Measurements from ENCODE around the gene LEP.

LEP gene

DNA sequence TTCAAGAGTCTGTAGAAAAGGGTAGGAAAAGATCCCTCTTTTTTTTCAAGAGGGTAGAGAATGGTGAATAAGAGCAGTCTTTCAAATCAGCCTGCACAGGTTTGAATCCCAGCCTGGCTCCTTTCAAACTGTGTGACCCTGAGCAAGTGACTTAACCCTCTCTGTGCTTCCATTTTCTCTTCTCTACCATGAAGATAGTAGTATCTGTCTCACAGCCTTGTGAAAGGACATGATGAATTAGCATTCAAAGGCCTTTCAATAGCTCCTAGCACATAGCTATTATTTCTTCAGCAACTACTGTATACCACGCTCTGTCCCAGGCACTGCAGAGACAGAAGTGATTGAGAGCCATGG, 25.4 kb downstream of the LEP start:
- TF ChIP-seq, protein P1, sequence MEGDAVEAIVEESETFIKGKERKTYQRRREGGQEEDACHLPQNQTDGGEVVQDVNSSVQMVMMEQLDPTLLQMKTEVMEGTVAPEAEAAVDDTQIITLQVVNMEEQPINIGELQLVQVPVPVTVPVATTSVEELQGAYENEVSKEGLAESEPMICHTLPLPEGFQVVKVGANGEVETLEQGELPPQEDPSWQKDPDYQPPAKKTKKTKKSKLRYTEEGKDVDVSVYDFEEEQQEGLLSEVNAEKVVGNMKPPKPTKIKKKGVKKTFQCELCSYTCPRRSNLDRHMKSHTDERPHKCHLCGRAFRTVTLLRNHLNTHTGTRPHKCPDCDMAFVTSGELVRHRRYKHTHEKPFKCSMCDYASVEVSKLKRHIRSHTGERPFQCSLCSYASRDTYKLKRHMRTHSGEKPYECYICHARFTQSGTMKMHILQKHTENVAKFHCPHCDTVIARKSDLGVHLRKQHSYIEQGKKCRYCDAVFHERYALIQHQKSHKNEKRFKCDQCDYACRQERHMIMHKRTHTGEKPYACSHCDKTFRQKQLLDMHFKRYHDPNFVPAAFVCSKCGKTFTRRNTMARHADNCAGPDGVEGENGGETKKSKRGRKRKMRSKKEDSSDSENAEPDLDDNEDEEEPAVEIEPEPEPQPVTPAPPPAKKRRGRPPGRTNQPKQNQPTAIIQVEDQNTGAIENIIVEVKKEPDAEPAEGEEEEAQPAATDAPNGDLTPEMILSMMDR (IDR thresholded peaks at IDR 0.05; ENCODE audit: unreplicated experiment in 3 of 3), result no peak
- peaks cover 48% of the 10 kb centered on the region for H3K4me1 Mint-ChIP-seq
- peaks cover 4% of the 10 kb centered on the region for H3K27me3 Mint-ChIP-seq (ENCODE audit: low read depth)
- no peaks in the 10 kb centered on the region for H3K9me3 Mint-ChIP-seq
- H3K27ac Mint-ChIP-seq, result peak overlapping the region in 2 of 3 experiments; percentile 71 to 90
- no peaks in the 10 kb centered on the region for H3K36me3 Mint-ChIP-seq (ENCODE audit: low read depth)
- H3K4me3 Mint-ChIP-seq, result no peak overlapping the region

DNA sequence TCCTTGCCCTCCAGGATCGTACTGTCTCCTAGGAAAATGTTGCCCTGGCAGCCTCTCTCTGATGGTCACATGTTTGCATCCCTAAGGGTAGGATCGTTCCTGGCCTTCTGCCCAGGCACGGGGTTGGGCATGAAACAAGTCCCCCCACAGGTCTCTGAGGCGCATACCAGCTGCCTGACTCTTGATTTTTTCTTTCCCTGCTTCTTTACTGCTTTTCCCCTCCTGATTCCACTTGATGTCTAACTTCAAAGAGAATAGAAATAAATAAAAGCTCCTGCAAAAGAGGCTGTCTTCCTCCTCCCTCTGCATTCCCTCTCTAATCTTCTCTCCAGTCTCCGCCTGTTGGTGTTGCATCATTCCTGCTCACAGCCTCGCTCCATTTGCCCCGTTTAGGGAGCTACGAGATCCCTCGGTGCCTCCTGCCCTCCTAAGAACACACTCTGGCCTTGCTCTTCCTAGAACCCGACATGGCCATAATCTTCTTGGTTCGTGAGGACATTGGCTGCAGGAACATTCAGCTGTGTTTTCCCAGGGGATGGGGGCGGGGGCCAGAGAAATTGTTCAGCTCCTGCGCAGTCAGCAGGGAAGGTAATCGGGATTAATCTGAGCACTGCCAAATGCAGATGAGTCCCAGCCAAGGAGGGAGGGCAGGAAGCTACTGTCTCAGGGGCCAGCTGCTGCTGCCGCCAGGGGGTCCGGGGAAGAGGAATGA, 26.0 kb downstream of the LEP start:
- H3K27ac Mint-ChIP-seq, result peak overlapping the region; percentile 3 to 90 (median 71)
- no peaks in the 10 kb centered on the region for H3K36me3 Mint-ChIP-seq (ENCODE audit: low read depth)
- peaks cover 4% of the 10 kb centered on the region for H3K27me3 Mint-ChIP-seq (ENCODE audit: low read depth)
- TF ChIP-seq, protein P1 (IDR thresholded peaks at IDR 0.05; ENCODE audit: unreplicated experiment in 3 of 3), result peak in 1 of 3 experiments; percentile 15
- H3K4me1 Mint-ChIP-seq, result peaks cover 48% of the 10 kb centered on the region
- H3K4me3 Mint-ChIP-seq, result peak overlapping the region; percentile 42 to 63 (median 51)
- H3K9me3 Mint-ChIP-seq, result no peaks in the 10 kb centered on the region

DNA sequence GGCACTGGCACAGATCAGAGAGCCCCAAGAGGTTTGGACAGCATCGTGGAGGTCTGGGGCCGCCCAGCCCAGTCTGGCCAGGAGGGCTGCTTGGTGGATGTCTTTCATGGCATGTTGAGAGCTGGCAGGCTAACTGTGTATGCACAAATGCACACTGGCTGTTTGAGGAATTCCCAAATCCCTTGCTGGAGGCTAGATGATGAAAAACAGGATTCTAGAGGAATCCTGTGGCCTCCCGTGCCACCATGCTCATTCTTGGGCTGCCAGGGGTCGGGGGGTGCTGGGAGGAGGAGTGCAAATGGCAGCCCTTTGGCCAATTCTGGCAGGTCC, 26.5 kb downstream of the LEP start:
- Mint-ChIP-seq H3K4me1 (peaks cover 48% of the 10 kb centered on the region), H3K9me3 (no peaks in the 10 kb centered on the region), H3K27me3 (ENCODE audit: low read depth) (peaks cover 4% of the 10 kb centered on the region), H3K4me3 (peak overlapping the region in 2 of 3 experiments; percentile 42 to 63), H3K36me3 (ENCODE audit: low read depth) (no peaks in the 10 kb centered on the region), H3K27ac (peak overlapping the region; percentile 3 to 90 (median 71))
- TF ChIP-seq, protein P1 (IDR thresholded peaks at IDR 0.05; ENCODE audit: unreplicated experiment in 3 of 3), result peak in 1 of 3 experiments; percentile 2

DNA sequence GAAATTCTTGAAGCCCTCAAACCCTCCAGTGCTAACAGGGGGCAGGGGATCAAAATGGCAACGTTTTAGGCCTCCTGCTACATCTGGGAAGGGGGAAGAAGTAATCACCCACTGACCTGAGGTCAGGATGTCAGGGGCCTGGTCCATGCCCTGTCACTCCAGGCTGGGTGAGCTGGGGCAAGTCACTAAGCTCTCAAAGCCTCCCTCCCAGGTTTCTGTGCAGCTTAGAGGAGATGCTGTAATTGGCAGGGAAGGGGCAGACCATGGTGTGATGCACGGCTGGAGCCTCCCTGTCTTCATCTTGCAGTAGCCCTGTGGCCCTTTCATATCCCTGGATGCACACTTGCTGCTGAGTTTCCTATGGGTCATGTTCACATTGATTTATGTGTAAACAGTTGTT, 27.2 kb downstream of the LEP start:
- Mint-ChIP-seq H3K27me3 (ENCODE audit: low read depth) (peaks cover 4% of the 10 kb centered on the region), H3K9me3 (no peaks in the 10 kb centered on the region), H3K36me3 (ENCODE audit: low read depth) (no peaks in the 10 kb centered on the region), H3K4me1 (peaks cover 45% of the 10 kb centered on the region), H3K4me3 (no peak overlapping the region), H3K27ac (peak overlapping the region; percentile 2 to 43 (median 31))
- TF ChIP-seq, protein P1 (IDR thresholded peaks at IDR 0.05; ENCODE audit: unreplicated experiment in 3 of 3), result no peak

DNA sequence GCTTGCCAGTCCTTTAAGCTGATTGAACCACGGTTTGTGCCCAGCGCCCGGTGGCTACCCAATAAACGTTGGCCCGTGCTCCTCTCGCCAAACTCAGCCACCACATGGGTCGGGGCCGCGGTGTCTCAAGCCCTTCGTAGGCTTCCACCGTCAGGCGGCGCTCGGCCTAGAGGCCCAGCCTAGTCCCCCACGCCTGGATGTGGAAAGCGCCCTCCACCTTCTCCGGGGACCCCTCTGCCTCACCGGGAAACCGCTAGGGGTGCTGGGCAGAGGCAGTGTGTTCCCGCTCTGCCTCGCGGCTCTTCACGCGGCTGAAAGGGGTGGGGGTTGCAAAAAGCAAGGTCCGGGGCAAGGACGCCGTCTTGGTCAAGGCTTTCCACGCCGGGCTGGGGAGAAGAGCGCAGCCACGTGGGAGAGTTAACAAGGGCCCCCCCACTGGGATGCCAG, 29.8 kb downstream of the LEP start:
- Mint-ChIP-seq H3K4me3 (no peak overlapping the region), H3K36me3 (ENCODE audit: low read depth) (no peaks in the 10 kb centered on the region), H3K9me3 (no peaks in the 10 kb centered on the region), H3K4me1 (peaks cover 31% of the 10 kb centered on the region), H3K27me3 (ENCODE audit: low read depth) (no peaks in the 10 kb centered on the region), H3K27ac (no peak overlapping the region)
- TF ChIP-seq, protein P1 (IDR thresholded peaks at IDR 0.05; ENCODE audit: unreplicated experiment in 3 of 3), result no peak

DNA sequence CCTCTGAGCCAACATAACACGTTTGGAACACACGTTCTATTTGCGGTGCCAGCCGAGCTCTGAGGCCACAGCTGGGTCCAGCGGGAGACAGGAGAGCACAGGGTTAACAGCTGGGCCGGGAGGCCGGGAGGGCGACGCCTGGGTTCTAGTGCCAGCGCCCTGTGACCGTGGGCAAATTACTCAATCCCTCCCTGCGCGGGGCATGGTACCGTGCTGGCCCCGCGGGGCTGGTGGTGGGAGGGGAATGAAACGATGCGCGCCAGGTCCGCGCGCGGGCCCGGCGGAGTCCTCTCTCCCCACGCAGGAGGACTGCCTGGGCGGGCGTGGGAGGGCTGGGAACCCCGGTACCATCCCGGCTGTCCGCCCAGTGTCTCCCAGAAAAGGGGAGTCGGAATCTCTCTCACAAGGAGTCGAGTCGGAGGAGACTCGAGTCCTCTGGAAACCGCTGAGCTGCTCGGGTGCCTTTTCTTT, 30.4 kb downstream of the LEP start:
- Mint-ChIP-seq H3K4me3 (no peak overlapping the region), H3K36me3 (ENCODE audit: low read depth) (no peaks in the 10 kb centered on the region), H3K27me3 (ENCODE audit: low read depth) (no peaks in the 10 kb centered on the region), H3K9me3 (no peaks in the 10 kb centered on the region), H3K4me1 (peaks cover 26% of the 10 kb centered on the region), H3K27ac (no peak overlapping the region)
- TF ChIP-seq, protein P1 (IDR thresholded peaks at IDR 0.05; ENCODE audit: unreplicated experiment in 3 of 3), result no peak
